GM12878 (cell line): ENCODE results near the gene MYADM. TPM values are rescaled to one million over a fixed set of nuclear protein-coding genes. Genes with fewer than 3 reads are reported as not detected.

ENCODE experiments used
- ATAC-seq: fragments of 200-7000 bp; cut with Tn5 transposase; 3 replicates; pipeline ENCODE4 v1.9.1; 2020; ENCODE audit warnings: mild to moderate bottlenecking, moderate library complexity
- BruUV-seq: library from RNA; stranded (reverse); fragments of 400-500 nt; replicated peaks from 2 replicates; lab custom pipeline; 2021; lab: Mats Ljungman, UMichigan
- CTCF ChIA-PET: fragments of 300-600 bp; sonication (Branson Sonifier 250); formaldehyde crosslinking; extraction: SDS; loops from one replicate; lab custom pipeline; 2021; ENCODE audit warnings: inconsistent platforms; lab: Yijun Ruan, JAX
- POLR2A ChIA-PET: fragments of 350-600 bp; formaldehyde crosslinking; extraction: SDS; loops from one replicate; lab custom pipeline; 2021; ENCODE audit warnings: inconsistent platforms; lab: Charles Lee
- RAD21 ChIA-PET: fragments of 300-600 bp; sonication (Branson Sonifier 250); formaldehyde crosslinking; loops from one replicate; lab custom pipeline; 2023; ENCODE audit warnings: antibody characterized with exemption; ENCODE audit not compliant: unreplicated experiment; lab: Charles Lee
- SMC1A ChIA-PET: fragments of 300-600 bp; sonication (Branson Sonifier 250); formaldehyde crosslinking; loops from one replicate; lab custom pipeline; 2023; ENCODE audit not compliant: unreplicated experiment, uncharacterized antibody; lab: Charles Lee
- DNase-seq: peaks from one replicate; pipeline ENCODE4 v3.0.0-alpha.2; 2011; ENCODE audit warnings: low read depth, low spot score
- FAIRE-seq: peaks from 3 replicates; lab custom pipeline; 2011; peaks lifted over from hg19 to GRCh38; lab: Jason Lieb, UNC
- H2AFZ ChIP-seq: 2 replicates; pipeline ENCODE4 v1.6.0; 2011; ENCODE audit warnings: low read depth, low read length, control low read depth; ENCODE audit not compliant: control insufficient read depth
- H3K27ac ChIP-seq: 2 replicates; pipeline ENCODE4 v1.5.1; 2011; ENCODE audit warnings: control low read depth; ENCODE audit not compliant: control insufficient read depth, insufficient read depth
- H3K27me3 ChIP-seq, 2 experiments: replicated peaks in 1 of 2; 2 replicates each; pipeline versions ENCODE4 v1.6.0 to v1.6.1; 2011; ENCODE audit warnings: low read length in 1 of 2; ENCODE audit not compliant: control insufficient read depth in 2 of 2, insufficient read depth in 2 of 2
- H3K36me3 ChIP-seq, 2 experiments: 2 replicates each; pipeline ENCODE4 v1.5.1; 2011; ENCODE audit warnings: low read length in 1 of 2; ENCODE audit not compliant: control insufficient read depth in 2 of 2, insufficient read depth in 2 of 2
- H3K4me1 ChIP-seq: 2 replicates; pipeline ENCODE4 v1.6.1; 2011; ENCODE audit warnings: mild to moderate bottlenecking, low read length, moderate library complexity, mixed read lengths; ENCODE audit not compliant: control insufficient read depth, insufficient read depth
- H3K4me2 ChIP-seq: 2 replicates; pipeline ENCODE4 v1.6.0; 2011; ENCODE audit warnings: control low read depth; ENCODE audit not compliant: control insufficient read depth, insufficient read depth
- H3K4me3 ChIP-seq: fragments of 200-600 bp; sonication (generic); 2 replicates; pipeline ENCODE4 v1.5.1; 2016
- H3K79me2 ChIP-seq: 2 replicates; pipeline ENCODE4 v1.6.0; 2011; ENCODE audit warnings: low read length; ENCODE audit not compliant: control insufficient read depth, insufficient read depth
- H3K9ac ChIP-seq: 2 replicates; pipeline ENCODE4 v1.8.0; 2011; ENCODE audit warnings: low read length, control low read depth, mixed read lengths; ENCODE audit not compliant: control insufficient read depth, insufficient read depth
- H3K9me3 ChIP-seq: replicated peaks from 3 replicates; pipeline ENCODE4 v1.5.1; 2011; ENCODE audit warnings: mild to moderate bottlenecking, low read length; ENCODE audit not compliant: control insufficient read depth, insufficient read depth
- H4K20me1 ChIP-seq: 2 replicates; pipeline ENCODE4 v1.6.0; 2011; ENCODE audit not compliant: control insufficient read depth, insufficient read depth
- BHLHE40 ChIP-seq, 2 experiments: fragments of 450-650 bp in 1 of 2; IDR thresholded peaks; 2 replicates each; pipeline ENCODE4 v1.6.1; 2011 to 2017; ENCODE audit warnings: low read depth in 2 of 2, borderline replicate concordance in 1 of 2, improper control_type of control experiment in 1 of 2, low read length in 1 of 2, mild to moderate bottlenecking in 1 of 2
- GABPA ChIP-seq: IDR thresholded peaks from 2 replicates; pipeline ENCODE4 v1.6.1; 2014; ENCODE audit warnings: antibody characterized with exemption, low read depth, mild to moderate bottlenecking, inconsistent platforms
- MEF2A ChIP-seq: IDR thresholded peaks from 2 replicates; pipeline ENCODE4 v1.6.1; 2011; ENCODE audit warnings: low read depth, mild to moderate bottlenecking, low read length, moderate library complexity; ENCODE audit not compliant: insufficient read depth
- MTA3 ChIP-seq: IDR thresholded peaks from 2 replicates; pipeline ENCODE4 v1.6.1; 2012; ENCODE audit warnings: low read length, inconsistent platforms, borderline replicate concordance
- POU2F2 ChIP-seq: IDR thresholded peaks from 3 replicates; pipeline ENCODE4 v1.6.1; 2011; ENCODE audit warnings: low read depth, mild to moderate bottlenecking, low read length, borderline replicate concordance
- RUNX3 ChIP-seq: IDR thresholded peaks from 2 replicates; pipeline ENCODE4 v1.6.1; 2012; ENCODE audit warnings: low read length, inconsistent platforms
- SMAD5 ChIP-seq: IDR thresholded peaks from 2 replicates; pipeline ENCODE4 v1.6.1; 2016; ENCODE audit warnings: antibody characterized with exemption, low read depth
- SMC3 ChIP-seq: IDR thresholded peaks from 2 replicates; pipeline ENCODE4 v1.6.1; 2011; ENCODE audit warnings: low read length, improper control_type of control experiment, borderline replicate concordance
- WGBS: methylation state at CpG from one replicate; pipeline ENCODE4 v1.1.6; 2016; ENCODE audit warnings: low lambda C conversion rate; ENCODE audit not compliant: insufficient replicate concordance, insufficient coverage; ENCODE audit errors: missing lambda C conversion rate; 5-methylcytosine and 5-hydroxymethylcytosine counted together
- in situ Hi-C: fragments of 300-500 bp; cut with MboI; formaldehyde crosslinking; loops from 9 replicates; pipeline ENCODE4 v1.14.3; 2018; ENCODE audit warnings: mixed read lengths
- intact Hi-C: fragments of 100-400 bp; cut with micrococcal nuclease; formaldehyde crosslinking; loops from one replicate; pipeline ENCODE4 v1.14.2; 2022; ENCODE audit not compliant: unreplicated experiment
- polyA plus RNA-seq, 11 experiments: library from polyadenylated mRNA; depleted of rRNA in 4 of 11; unstranded in 6 of 11; stranded (reverse) in 5 of 11; fragments of >200 nt; fragmentation: Nextera tagmentation in 4 of 11; fragmentation: Illumina TruSeq in 1 of 11; extraction: Ambion mirVana in 4 of 11; extraction: Trizol in 1 of 11; gene quantifications; 1 replicate in 1 of 11; 2 replicates in 10 of 11; pipeline versions ENCODE4 v1.2.1 to v1.2.3, GENCODE V29; 2011 to 2016; ENCODE audit warnings: inconsistent platforms in 2 of 11, missing spikeins in 2 of 11, low read depth in 1 of 11
- total RNA-seq, 4 experiments: library from RNA; depleted of rRNA in 3 of 4; stranded (reverse); fragments of >200 nt in 3 of 4; fragmentation: Illumina TruSeq in 1 of 4; extraction: Trizol in 1 of 4; gene quantifications; 2 replicates each; pipeline versions ENCODE4 v1.2.1 to v1.2.3, GENCODE V29; 2013 to 2021
- TF ChIP-seq, protein P1 (sequence below): fragments of 450-650 bp; formaldehyde crosslinking; IDR thresholded peaks from 2 replicates; pipeline ENCODE4 v1.4.0; 2020; ENCODE audit warnings: mild to moderate bottlenecking, moderate library complexity
- TF ChIP-seq, protein P2 (sequence below): IDR thresholded peaks from 2 replicates; pipeline ENCODE4 v1.6.1; 2011; ENCODE audit warnings: borderline replicate concordance, low read depth, mild to moderate bottlenecking, moderate library complexity, low read length; ENCODE audit not compliant: insufficient read depth, poor library complexity, severe bottlenecking

The MYADM gene
- total and polyA plus RNA-seq, 10 of the 15 experiments (the other 5 are each of a cell fraction or from before 2014, with no cell fraction given) = 0.04 to 0.46 (median 0.10) TPM

DNA sequence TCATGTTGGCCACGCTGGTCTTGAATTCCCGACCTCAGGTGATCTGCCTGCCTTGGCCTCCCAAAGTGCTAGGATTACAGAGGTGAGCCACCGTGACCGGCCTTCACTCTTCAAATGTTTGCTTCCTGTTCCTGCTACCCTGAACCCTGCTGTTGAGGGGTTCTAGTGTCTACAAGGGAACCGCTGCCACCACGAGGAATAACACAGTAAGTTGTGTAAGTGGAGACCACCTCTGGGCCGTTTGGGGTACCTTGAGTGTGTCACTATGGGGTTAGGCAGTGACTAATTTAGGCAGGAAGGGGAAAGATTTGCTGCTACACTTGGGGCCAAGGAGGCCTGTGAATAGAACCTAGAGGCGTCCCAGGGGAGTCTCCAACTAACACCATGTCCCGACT, 2.2 kb upstream of the MYADM start:
- H3K27ac ChIP-seq = no peak overlapping the region
- H3K9ac ChIP-seq = no peak overlapping the region
- 26% methylated on average over 9 of the region's 9 CpGs for WGBS
- no peak overlapping the region for H2AFZ ChIP-seq
- H3K9me3 ChIP-seq = no peaks in the 10 kb centered on the region; the same call in 2 of the 3 replicates
- FAIRE-seq (no peak), DNase-seq (no peak), ATAC-seq (no peak)
- H3K36me3 ChIP-seq = no peaks in the 10 kb centered on the region
- no peaks in the 10 kb centered on the region for H4K20me1 ChIP-seq
- H3K4me2 ChIP-seq = no peak overlapping the region
- no peaks in the 10 kb centered on the region for H3K4me1 ChIP-seq
- H3K79me2 ChIP-seq = no peaks in the 10 kb centered on the region
- POLR2A ChIA-PET = no interaction called here
- H3K27me3 ChIP-seq = no peaks in the 10 kb centered on the region
- RAD21 ChIA-PET = no interaction called here
- no peak overlapping the region for H3K4me3 ChIP-seq
- in situ Hi-C loops (no loop called here), intact Hi-C loops (no loop called here)
- CTCF ChIA-PET = no interaction called here
- BruUV-seq = no TSS peak
- TF ChIP-seq MTA3 (no peak), RUNX3 (no peak), POU2F2 (no peak)
- SMC1A ChIA-PET = no interaction called here

DNA sequence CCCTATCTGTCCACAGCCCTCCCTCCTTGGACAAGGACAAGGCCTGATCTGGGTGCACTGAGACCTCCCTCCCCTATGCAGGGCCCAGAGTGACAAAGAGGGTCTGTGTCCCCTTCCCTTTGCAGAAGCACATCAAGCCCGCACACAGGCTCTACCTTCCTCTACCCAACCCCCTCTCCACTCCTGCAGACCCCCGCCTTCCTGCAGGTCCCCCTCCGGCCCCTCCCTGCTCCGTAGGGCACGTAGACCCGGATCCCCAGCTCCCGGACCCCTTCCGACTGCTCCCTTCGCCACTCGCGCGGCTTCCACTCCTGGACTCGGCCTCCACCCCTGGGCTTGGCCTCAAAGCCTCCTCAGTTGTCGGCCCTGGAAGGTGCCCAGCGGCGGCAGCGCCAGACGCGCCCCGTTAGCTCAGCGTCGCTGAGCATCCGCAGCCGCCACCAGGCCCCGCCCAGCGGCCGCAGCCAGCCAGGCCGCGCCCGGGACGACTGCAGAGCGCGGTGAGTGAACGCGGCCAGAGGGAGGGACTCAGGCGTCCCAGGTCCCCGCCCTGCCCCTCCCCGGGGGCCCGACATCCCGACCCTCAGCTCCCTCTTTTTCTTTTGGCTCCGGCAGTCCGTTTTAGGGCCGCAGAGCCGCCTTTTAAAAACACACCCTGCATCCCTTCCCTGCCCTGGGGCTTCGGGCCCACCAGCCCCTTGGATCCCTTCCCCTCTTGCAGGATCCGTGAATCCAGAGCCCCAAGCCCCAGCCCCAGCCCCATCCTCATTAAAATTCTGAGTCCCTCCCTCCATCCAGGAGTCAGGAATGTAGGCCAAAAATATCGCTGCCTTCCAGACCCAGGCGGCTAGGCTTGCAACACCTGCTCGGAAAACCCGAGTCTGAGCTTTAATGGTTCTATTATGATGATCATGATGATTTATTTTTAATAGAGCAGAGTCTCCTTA, 1.5 kb upstream of the MYADM start:
- DNase-seq (no peak), ATAC-seq (no peak), FAIRE-seq (no peak)
- intact Hi-C loops = no loop called here
- CTCF ChIA-PET = no interaction called here
- RAD21 ChIA-PET = no interaction called here
- WGBS = 15% methylated on average over 41 of the region's 50 CpGs
- in situ Hi-C loops = no loop called here
- H3K4me3 ChIP-seq = no peak overlapping the region
- H3K4me1 ChIP-seq = no peaks in the 10 kb centered on the region
- no peak overlapping the region for H3K27ac ChIP-seq
- no TSS peak for BruUV-seq
- H3K79me2 ChIP-seq = no peaks in the 10 kb centered on the region
- H3K4me2 ChIP-seq = no peak overlapping the region
- no peaks in the 10 kb centered on the region for H3K27me3 ChIP-seq
- H2AFZ ChIP-seq = no peak overlapping the region
- H3K9ac ChIP-seq = no peak overlapping the region
- H3K9me3 ChIP-seq = no peaks in the 10 kb centered on the region; the same call in 2 of the 3 replicates
- POLR2A ChIA-PET = no interaction called here
- no peaks in the 10 kb centered on the region for H4K20me1 ChIP-seq
- SMC1A ChIA-PET = no interaction called here
- no peaks in the 10 kb centered on the region for H3K36me3 ChIP-seq
- TF ChIP-seq GABPA (no peak), SMAD5 (no peak), MEF2A (no peak), BHLHE40 (IDR thresholded peaks at IDR 0.05; ENCODE audit: borderline replicate concordance in 1 of 2, low read depth in 2 of 2, low read length in 1 of 2) (no peak), SMC3 (no peak)
- TF ChIP-seq, protein P1, sequence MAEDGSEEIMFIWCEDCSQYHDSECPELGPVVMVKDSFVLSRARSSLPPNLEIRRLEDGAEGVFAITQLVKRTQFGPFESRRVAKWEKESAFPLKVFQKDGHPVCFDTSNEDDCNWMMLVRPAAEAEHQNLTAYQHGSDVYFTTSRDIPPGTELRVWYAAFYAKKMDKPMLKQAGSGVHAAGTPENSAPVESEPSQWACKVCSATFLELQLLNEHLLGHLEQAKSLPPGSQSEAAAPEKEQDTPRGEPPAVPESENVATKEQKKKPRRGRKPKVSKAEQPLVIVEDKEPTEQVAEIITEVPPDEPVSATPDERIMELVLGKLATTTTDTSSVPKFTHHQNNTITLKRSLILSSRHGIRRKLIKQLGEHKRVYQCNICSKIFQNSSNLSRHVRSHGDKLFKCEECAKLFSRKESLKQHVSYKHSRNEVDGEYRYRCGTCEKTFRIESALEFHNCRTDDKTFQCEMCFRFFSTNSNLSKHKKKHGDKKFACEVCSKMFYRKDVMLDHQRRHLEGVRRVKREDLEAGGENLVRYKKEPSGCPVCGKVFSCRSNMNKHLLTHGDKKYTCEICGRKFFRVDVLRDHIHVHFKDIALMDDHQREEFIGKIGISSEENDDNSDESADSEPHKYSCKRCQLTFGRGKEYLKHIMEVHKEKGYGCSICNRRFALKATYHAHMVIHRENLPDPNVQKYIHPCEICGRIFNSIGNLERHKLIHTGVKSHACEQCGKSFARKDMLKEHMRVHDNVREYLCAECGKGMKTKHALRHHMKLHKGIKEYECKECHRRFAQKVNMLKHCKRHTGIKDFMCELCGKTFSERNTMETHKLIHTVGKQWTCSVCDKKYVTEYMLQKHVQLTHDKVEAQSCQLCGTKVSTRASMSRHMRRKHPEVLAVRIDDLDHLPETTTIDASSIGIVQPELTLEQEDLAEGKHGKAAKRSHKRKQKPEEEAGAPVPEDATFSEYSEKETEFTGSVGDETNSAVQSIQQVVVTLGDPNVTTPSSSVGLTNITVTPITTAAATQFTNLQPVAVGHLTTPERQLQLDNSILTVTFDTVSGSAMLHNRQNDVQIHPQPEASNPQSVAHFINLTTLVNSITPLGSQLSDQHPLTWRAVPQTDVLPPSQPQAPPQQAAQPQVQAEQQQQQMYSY = no peak
- TF ChIP-seq, protein P2, sequence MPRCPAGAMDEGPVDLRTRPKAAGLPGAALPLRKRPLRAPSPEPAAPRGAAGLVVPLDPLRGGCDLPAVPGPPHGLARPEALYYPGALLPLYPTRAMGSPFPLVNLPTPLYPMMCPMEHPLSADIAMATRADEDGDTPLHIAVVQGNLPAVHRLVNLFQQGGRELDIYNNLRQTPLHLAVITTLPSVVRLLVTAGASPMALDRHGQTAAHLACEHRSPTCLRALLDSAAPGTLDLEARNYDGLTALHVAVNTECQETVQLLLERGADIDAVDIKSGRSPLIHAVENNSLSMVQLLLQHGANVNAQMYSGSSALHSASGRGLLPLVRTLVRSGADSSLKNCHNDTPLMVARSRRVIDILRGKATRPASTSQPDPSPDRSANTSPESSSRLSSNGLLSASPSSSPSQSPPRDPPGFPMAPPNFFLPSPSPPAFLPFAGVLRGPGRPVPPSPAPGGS = no peak
